H9 (cell line): ENCODE measurements around the gene CACNA2D4. TPM values are rescaled to one million over a fixed set of nuclear protein-coding genes. Genes with fewer than 3 reads are reported as not detected.

ENCODE experiments used
- DNase-seq: peaks from one replicate; pipeline ENCODE4 v3.0.0-alpha.2; 2017
- H2AFZ ChIP-seq: one replicate; pipeline ENCODE4 v1.6.1; 2013; ENCODE audit warnings: mild to moderate bottlenecking, low read length, control low read depth, moderate library complexity
- H2AK5ac ChIP-seq: 2 replicates; pipeline ENCODE4 v1.6.1; 2013; ENCODE audit warnings: low read length, control low read depth, mixed read lengths; ENCODE audit not compliant: insufficient read length
- H2BK120ac ChIP-seq: one replicate; pipeline ENCODE4 v1.6.1; 2013; ENCODE audit warnings: low read depth, mild to moderate bottlenecking, low read length, control low read depth, inconsistent platforms; ENCODE audit not compliant: poor library complexity, severe bottlenecking
- H2BK12ac ChIP-seq: 2 replicates; pipeline ENCODE4 v1.6.1; 2013; ENCODE audit warnings: low read length, control low read depth, mixed read lengths, low read depth; ENCODE audit not compliant: insufficient read length
- H2BK15ac ChIP-seq: 2 replicates; pipeline ENCODE4 v1.6.1; 2013; ENCODE audit warnings: low read depth, low read length, control low read depth
- H2BK20ac ChIP-seq: one replicate; pipeline ENCODE4 v1.6.1; 2013; ENCODE audit warnings: low read depth, mild to moderate bottlenecking, low read length, control low read depth, inconsistent platforms; ENCODE audit not compliant: poor library complexity, severe bottlenecking
- H2BK5ac ChIP-seq: 2 replicates; pipeline ENCODE4 v1.6.1; 2013; ENCODE audit warnings: low read length, control low read depth, mixed read lengths; ENCODE audit not compliant: insufficient read length
- H3K14ac ChIP-seq: 2 replicates; pipeline ENCODE4 v1.6.1; 2013; ENCODE audit warnings: low read length, control low read depth; ENCODE audit not compliant: insufficient read depth
- H3K18ac ChIP-seq: 2 replicates; pipeline ENCODE4 v1.6.1; 2013; ENCODE audit warnings: low read depth, mild to moderate bottlenecking, mixed read lengths, low read length, control low read depth; ENCODE audit not compliant: insufficient read length
- H3K23ac ChIP-seq: 2 replicates; pipeline ENCODE4 v1.6.1; 2013; ENCODE audit warnings: low read length, control low read depth, mixed read lengths, low read depth; ENCODE audit not compliant: insufficient read length
- H3K23me2 ChIP-seq: 2 replicates; pipeline ENCODE4 v1.6.1; 2013; ENCODE audit warnings: low read depth, mild to moderate bottlenecking, mixed read lengths, low read length, control low read depth; ENCODE audit not compliant: insufficient read length, poor library complexity, severe bottlenecking
- H3K27ac ChIP-seq: 2 replicates; pipeline ENCODE4 v1.5.1; 2013; ENCODE audit warnings: low read length, control low read depth, mixed read lengths, low read depth; ENCODE audit not compliant: insufficient read length
- H3K27me3 ChIP-seq: 2 replicates; pipeline ENCODE4 v1.6.1; 2013; ENCODE audit warnings: low read length, control low read depth, inconsistent platforms; ENCODE audit not compliant: insufficient read depth
- H3K4ac ChIP-seq: 2 replicates; pipeline ENCODE4 v1.6.1; 2013; ENCODE audit warnings: low read depth, mild to moderate bottlenecking, control low read depth, inconsistent platforms, low read length, moderate library complexity
- H3K4me1 ChIP-seq: 2 replicates; pipeline ENCODE4 v1.6.1; 2013; ENCODE audit warnings: low read length, control low read depth, inconsistent platforms; ENCODE audit not compliant: insufficient read depth
- H3K4me2 ChIP-seq: 2 replicates; pipeline ENCODE4 v1.6.1; 2013; ENCODE audit warnings: low read length, control low read depth, mixed read lengths; ENCODE audit not compliant: insufficient read length, insufficient read depth
- H3K56ac ChIP-seq: 2 replicates; pipeline ENCODE4 v1.6.1; 2013; ENCODE audit warnings: low read depth, mild to moderate bottlenecking, mixed read lengths, low read length, control low read depth; ENCODE audit not compliant: insufficient read length
- H3K79me1 ChIP-seq: 2 replicates; pipeline ENCODE4 v1.6.1; 2013; ENCODE audit warnings: low read depth, mild to moderate bottlenecking, moderate library complexity, low read length, control low read depth, inconsistent platforms; ENCODE audit not compliant: insufficient read depth, poor library complexity, severe bottlenecking
- H3K79me2 ChIP-seq: 2 replicates; pipeline ENCODE4 v1.6.1; 2013; ENCODE audit warnings: low read length, control low read depth, inconsistent platforms; ENCODE audit not compliant: insufficient read depth
- H3K9ac ChIP-seq: 2 replicates; pipeline ENCODE4 v1.6.1; 2013; ENCODE audit warnings: low read length, control low read depth, mixed read lengths; ENCODE audit not compliant: insufficient read length; ENCODE audit errors: extremely low read depth
- H3K9me3 ChIP-seq: one replicate; pipeline ENCODE4 v1.6.1; 2013; ENCODE audit warnings: low read depth, low read length, inconsistent platforms; ENCODE audit not compliant: control insufficient read depth
- H3T11ph ChIP-seq: one replicate; pipeline ENCODE4 v1.6.1; 2013; ENCODE audit warnings: mild to moderate bottlenecking, low read length, control low read depth, inconsistent platforms
- H4K20me1 ChIP-seq: one replicate; pipeline ENCODE4 v1.6.1; 2013; ENCODE audit not compliant: control insufficient read depth, insufficient read length, insufficient read depth
- H4K5ac ChIP-seq: 2 replicates; pipeline ENCODE4 v1.6.1; 2013; ENCODE audit warnings: low read depth, mild to moderate bottlenecking, mixed read lengths, low read length, control low read depth; ENCODE audit not compliant: insufficient read length
- H4K8ac ChIP-seq: replicated peaks from 2 replicates; pipeline ENCODE4 v1.6.1; 2013; ENCODE audit warnings: low read length, control low read depth, mixed read lengths, low read depth; ENCODE audit not compliant: insufficient read length
- H4K91ac ChIP-seq: 2 replicates; pipeline ENCODE4 v1.6.1; 2013; ENCODE audit warnings: low read depth, mild to moderate bottlenecking, moderate library complexity, mixed read lengths, low read length, control low read depth; ENCODE audit not compliant: insufficient read length
- H3K27ac Mint-ChIP-seq, 3 experiments: 2 replicates in 2 of 3; 3 replicates in 1 of 3; pipeline ENCODE4 v1.8.0; 2020 to 2021; ENCODE audit warnings: mixed read lengths in 3 of 3, mild to moderate bottlenecking in 1 of 3, moderate library complexity in 1 of 3
- H3K27me3 Mint-ChIP-seq: 2 replicates; pipeline ENCODE4 v1.8.0; 2021; ENCODE audit warnings: low read depth, mild to moderate bottlenecking, moderate library complexity, mixed read lengths
- H3K36me3 Mint-ChIP-seq, 3 experiments: 2 replicates in 2 of 3; 3 replicates in 1 of 3; pipeline ENCODE4 v1.8.0; 2020 to 2021; ENCODE audit warnings: low read depth in 3 of 3, mixed read lengths in 3 of 3; ENCODE audit not compliant: insufficient read depth in 1 of 3
- H3K4me1 Mint-ChIP-seq, 2 experiments: 2 replicates each; pipeline ENCODE4 v1.8.0; 2020; ENCODE audit warnings: mixed read lengths in 2 of 2
- H3K4me3 Mint-ChIP-seq, 2 experiments: 2 replicates in 1 of 2; 3 replicates in 1 of 2; pipeline ENCODE4 v1.8.0; 2020 to 2021; ENCODE audit warnings: mild to moderate bottlenecking in 2 of 2, mixed read lengths in 2 of 2, moderate library complexity in 1 of 2
- H3K9me3 Mint-ChIP-seq, 2 experiments: 2 replicates in 1 of 2; 3 replicates in 1 of 2; pipeline ENCODE4 v1.8.0; 2020; ENCODE audit warnings: mild to moderate bottlenecking in 2 of 2, mixed read lengths in 2 of 2, moderate library complexity in 1 of 2
- CTCF ChIP-seq: fragments of 200-600 bp; sonication (generic); conservative IDR thresholded peaks from 3 replicates; pipeline ENCODE4 v1.8.0; 2021; ENCODE audit warnings: antibody characterized with exemption, mild to moderate bottlenecking
- WGBS: extraction: QIAGEN DNeasy Blood & Tissue Kit; methylation state at CpG from one replicate; pipeline ENCODE4 v1.1.7; 2013; ENCODE audit warnings: missing lambda C conversion rate, low lambda C conversion rate, mixed read lengths; ENCODE audit not compliant: insufficient read length; ENCODE audit errors: extremely low coverage; 5-methylcytosine and 5-hydroxymethylcytosine counted together
- total RNA-seq: library from RNA; stranded (reverse); gene quantifications from 2 replicates; pipeline ENCODE4 v1.2.1, GENCODE V29; 2021

CACNA2D4 gene
- total RNA-seq, 1 experiment from 2014 or later: 0.79 TPM

- Mint-ChIP-seq H3K4me1 (peaks cover 17 to 45% of the 10 kb centered on the region in 2 experiments), H3K27me3 (no peaks in the 10 kb centered on the region; the same call in 1 of the 2 replicates), H3K9me3 (no peaks in the 10 kb centered on the region), H3K4me3 (no peak overlapping the region), H3K27ac (peak overlapping the region in 1 of 3 experiments; percentile 48; a peak in 1 of 7 replicates), H3K36me3 (peaks cover 0 to 6% (median 0%) of the 10 kb centered on the region in 3 experiments; a peak in 1 of 7 replicates)
- Histone ChIP-seq H3K9me3 (no peaks in the 10 kb centered on the region), H3T11ph (no peak overlapping the region), H3K4ac (no peak overlapping the region), H4K20me1 (no peaks in the 10 kb centered on the region), H3K56ac (no peak overlapping the region), H4K5ac (no peak overlapping the region), H2AK5ac (no peak overlapping the region), H2BK5ac (no peak overlapping the region), H3K14ac (no peak overlapping the region), H2BK120ac (no peak overlapping the region), H3K23ac (no peak overlapping the region), H3K18ac (no peak overlapping the region), H3K79me1 (no peaks in the 10 kb centered on the region), H2AFZ (no peak overlapping the region), H3K79me2 (no peaks in the 10 kb centered on the region), H2BK15ac (no peak overlapping the region), H3K4me1 (no peaks in the 10 kb centered on the region), H4K91ac (no peak overlapping the region), H3K9ac (no peak overlapping the region), H2BK20ac (no peak overlapping the region), H3K27ac (no peak overlapping the region), H3K4me2 (no peak overlapping the region), H3K27me3 (no peaks in the 10 kb centered on the region), H4K8ac (no peak overlapping the region), H3K23me2 (no peaks in the 10 kb centered on the region), H2BK12ac (no peak overlapping the region)
- DNase-seq: peak; percentile 23
- no peak for TF ChIP-seq CTCF
- WGBS: no CpG with 5 or more reads among the region's 17 CpGs
These were observed 4.1 kb downstream of the CACNA2D4 start for GRCh38 chr12:1914114-1914911.
